Ishikawa (cell line): Measurements from ENCODE around the gene TXN.

ENCODE experiments used
- CEBPB ChIP-seq: IDR thresholded peaks from 2 replicates; pipeline ENCODE4 v1.6.1; 2012
- CREB1 ChIP-seq: IDR thresholded peaks from 2 replicates; pipeline ENCODE4 v1.6.1; 2012; ENCODE audit warnings: low read depth
- EGR1 ChIP-seq: IDR thresholded peaks from 2 replicates; pipeline ENCODE4 v1.6.1; 2012
- EP300 ChIP-seq: IDR thresholded peaks from 2 replicates; pipeline ENCODE4 v1.6.1; 2012; ENCODE audit warnings: borderline replicate concordance
- NFIC ChIP-seq: IDR thresholded peaks from 2 replicates; pipeline ENCODE4 v1.6.1; 2012
- RAD21 ChIP-seq: IDR thresholded peaks from 2 replicates; pipeline ENCODE4 v1.6.1; 2012; ENCODE audit warnings: low read depth
- TAF1 ChIP-seq: IDR thresholded peaks from 2 replicates; pipeline ENCODE4 v1.6.1; 2012; ENCODE audit warnings: low read depth, mild to moderate bottlenecking
- TCF12 ChIP-seq: IDR thresholded peaks from 2 replicates; pipeline ENCODE4 v1.6.1; 2012; ENCODE audit warnings: low read depth
- TEAD4 ChIP-seq: IDR thresholded peaks from 2 replicates; pipeline ENCODE4 v1.6.1; 2012
- YY1 ChIP-seq: IDR thresholded peaks from 2 replicates; pipeline ENCODE4 v1.6.1; 2012; ENCODE audit warnings: low read depth
- ZBTB7A ChIP-seq: IDR thresholded peaks from 2 replicates; pipeline ENCODE4 v1.6.1; 2012; ENCODE audit warnings: low read depth
- TF ChIP-seq, protein P1 (sequence below): IDR thresholded peaks from 2 replicates; pipeline ENCODE4 v1.6.1; 2012
- TF ChIP-seq, protein P2 (sequence below): IDR thresholded peaks from 2 replicates; pipeline ENCODE4 v1.6.1; 2012; ENCODE audit warnings: low read depth, mild to moderate bottlenecking

- TF ChIP-seq YY1 (no peak), EP300 (no peak), EGR1 (no peak), TAF1 (no peak), CREB1 (no peak), ZBTB7A (no peak), RAD21 (no peak), CEBPB (no peak), TEAD4 (no peak), NFIC (no peak), TCF12 (no peak)
- TF ChIP-seq, protein P1, sequence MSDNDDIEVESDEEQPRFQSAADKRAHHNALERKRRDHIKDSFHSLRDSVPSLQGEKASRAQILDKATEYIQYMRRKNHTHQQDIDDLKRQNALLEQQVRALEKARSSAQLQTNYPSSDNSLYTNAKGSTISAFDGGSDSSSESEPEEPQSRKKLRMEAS: no peak
- TF ChIP-seq, protein P2, sequence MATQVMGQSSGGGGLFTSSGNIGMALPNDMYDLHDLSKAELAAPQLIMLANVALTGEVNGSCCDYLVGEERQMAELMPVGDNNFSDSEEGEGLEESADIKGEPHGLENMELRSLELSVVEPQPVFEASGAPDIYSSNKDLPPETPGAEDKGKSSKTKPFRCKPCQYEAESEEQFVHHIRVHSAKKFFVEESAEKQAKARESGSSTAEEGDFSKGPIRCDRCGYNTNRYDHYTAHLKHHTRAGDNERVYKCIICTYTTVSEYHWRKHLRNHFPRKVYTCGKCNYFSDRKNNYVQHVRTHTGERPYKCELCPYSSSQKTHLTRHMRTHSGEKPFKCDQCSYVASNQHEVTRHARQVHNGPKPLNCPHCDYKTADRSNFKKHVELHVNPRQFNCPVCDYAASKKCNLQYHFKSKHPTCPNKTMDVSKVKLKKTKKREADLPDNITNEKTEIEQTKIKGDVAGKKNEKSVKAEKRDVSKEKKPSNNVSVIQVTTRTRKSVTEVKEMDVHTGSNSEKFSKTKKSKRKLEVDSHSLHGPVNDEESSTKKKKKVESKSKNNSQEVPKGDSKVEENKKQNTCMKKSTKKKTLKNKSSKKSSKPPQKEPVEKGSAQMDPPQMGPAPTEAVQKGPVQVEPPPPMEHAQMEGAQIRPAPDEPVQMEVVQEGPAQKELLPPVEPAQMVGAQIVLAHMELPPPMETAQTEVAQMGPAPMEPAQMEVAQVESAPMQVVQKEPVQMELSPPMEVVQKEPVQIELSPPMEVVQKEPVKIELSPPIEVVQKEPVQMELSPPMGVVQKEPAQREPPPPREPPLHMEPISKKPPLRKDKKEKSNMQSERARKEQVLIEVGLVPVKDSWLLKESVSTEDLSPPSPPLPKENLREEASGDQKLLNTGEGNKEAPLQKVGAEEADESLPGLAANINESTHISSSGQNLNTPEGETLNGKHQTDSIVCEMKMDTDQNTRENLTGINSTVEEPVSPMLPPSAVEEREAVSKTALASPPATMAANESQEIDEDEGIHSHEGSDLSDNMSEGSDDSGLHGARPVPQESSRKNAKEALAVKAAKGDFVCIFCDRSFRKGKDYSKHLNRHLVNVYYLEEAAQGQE: no peak
Observed at GRCh38 chr9:110224583-110224982, 31.7 kb downstream of the TXN start.
